Mesodermal cell (in vitro differentiated cells): ENCODE results near the gene OGFRL1.

Experiments used
- H3K27ac ChIP-seq: 2 replicates; pipeline ENCODE4 v1.7.0; 2013; ENCODE audit warnings: mild to moderate bottlenecking, low read depth, low read length, moderate library complexity; ENCODE audit not compliant: severe bottlenecking
- H3K36me3 ChIP-seq: 2 replicates; pipeline ENCODE4 v1.7.1; 2013; ENCODE audit warnings: mild to moderate bottlenecking, low read length, moderate library complexity; ENCODE audit not compliant: control insufficient read depth, insufficient read depth
- H3K4me1 ChIP-seq: one replicate; pipeline ENCODE4 v1.7.1; 2013; ENCODE audit warnings: mild to moderate bottlenecking, low read length; ENCODE audit not compliant: insufficient read depth, control insufficient read depth, poor library complexity, severe bottlenecking
- H3K4me3 ChIP-seq: 2 replicates; pipeline ENCODE4 v1.7.0; 2013; ENCODE audit warnings: low read length, control low read depth, mild to moderate bottlenecking; ENCODE audit not compliant: insufficient read depth, poor library complexity, severe bottlenecking; ENCODE audit errors: extremely low read depth
- H3K9me3 ChIP-seq: 2 replicates; pipeline ENCODE4 v1.7.1; 2013; ENCODE audit warnings: mild to moderate bottlenecking, low read length, moderate library complexity; ENCODE audit not compliant: control insufficient read depth
- WGBS, 2 experiments: methylation state at CpG; one replicate each; pipeline ENCODE4 v1.1.5; 2013; ENCODE audit warnings: missing lambda C conversion rate in 2 of 2; ENCODE audit not compliant: insufficient coverage in 2 of 2; 5-methylcytosine and 5-hydroxymethylcytosine counted together

Gene OGFRL1

GRCh38 chr6:71333697-71334096, 45.1 kb downstream of the OGFRL1 start:
- Histone ChIP-seq H3K27ac (peak overlapping the region; percentile 36), H3K4me3 (no peak overlapping the region), H3K9me3 (peaks cover 7% of the 10 kb centered on the region), H3K36me3 (no peaks in the 10 kb centered on the region), H3K4me1 (no peaks in the 10 kb centered on the region)
- 92 to 100% methylated on average over 2 of the region's 2 CpGs for WGBS, 2 experiments

GRCh38 chr6:71334768-71335167, 46.2 kb downstream of the OGFRL1 start:
- no peak overlapping the region for H3K27ac ChIP-seq
- peaks cover 7% of the 10 kb centered on the region for H3K9me3 ChIP-seq
- H3K36me3 ChIP-seq, result no peaks in the 10 kb centered on the region
- no peak overlapping the region for H3K4me3 ChIP-seq
- H3K4me1 ChIP-seq, result no peaks in the 10 kb centered on the region

GRCh38 chr6:71335544-71335943, 46.9 kb downstream of the OGFRL1 start:
- Histone ChIP-seq H3K4me1 (no peaks in the 10 kb centered on the region), H3K9me3 (peaks cover 7% of the 10 kb centered on the region), H3K27ac (no peak overlapping the region), H3K4me3 (no peak overlapping the region), H3K36me3 (no peaks in the 10 kb centered on the region)

GRCh38 chr6:71336901-71337300, 48.3 kb downstream of the OGFRL1 start:
- H3K27ac ChIP-seq, result no peak overlapping the region
- H3K36me3 ChIP-seq, result no peaks in the 10 kb centered on the region
- H3K4me1 ChIP-seq, result no peaks in the 10 kb centered on the region
- peaks cover 7% of the 10 kb centered on the region for H3K9me3 ChIP-seq
- no CpG with 5 or more reads among the region's 2 CpGs for WGBS, 2 experiments
- H3K4me3 ChIP-seq, result no peak overlapping the region

GRCh38 chr6:71338540-71339316, 50.1 kb downstream of the OGFRL1 start:
- Histone ChIP-seq H3K27ac (no peak overlapping the region), H3K4me1 (no peaks in the 10 kb centered on the region), H3K9me3 (peaks cover 7% of the 10 kb centered on the region), H3K4me3 (no peak overlapping the region), H3K36me3 (no peaks in the 10 kb centered on the region)
- 100% methylated on average over 1 of the region's 4 CpGs for WGBS, 2 experiments

GRCh38 chr6:71342772-71343171, 54.2 kb downstream of the OGFRL1 start:
- no peak overlapping the region for H3K27ac ChIP-seq
- H3K36me3 ChIP-seq, result peaks cover 3% of the 10 kb centered on the region
- H3K9me3 ChIP-seq, result no peaks in the 10 kb centered on the region
- no peak overlapping the region for H3K4me3 ChIP-seq
- H3K4me1 ChIP-seq, result no peaks in the 10 kb centered on the region
- 100% methylated on average over 1 of the region's 2 CpGs for WGBS, 2 experiments

GRCh38 chr6:71345476-71346333, 57.1 kb downstream of the OGFRL1 start:
- H3K4me1 ChIP-seq, result no peaks in the 10 kb centered on the region
- H3K9me3 ChIP-seq, result no peaks in the 10 kb centered on the region
- peaks cover 3% of the 10 kb centered on the region for H3K36me3 ChIP-seq
- H3K27ac ChIP-seq, result no peak overlapping the region
- 70 to 82% methylated on average over 1 of the region's 5 CpGs for WGBS, 2 experiments
- no peak overlapping the region for H3K4me3 ChIP-seq

GRCh38 chr6:71346334-71346694, 57.7 kb downstream of the OGFRL1 start:
- H3K36me3 ChIP-seq, result peaks cover 3% of the 10 kb centered on the region
- no peak overlapping the region for H3K27ac ChIP-seq
- no peaks in the 10 kb centered on the region for H3K9me3 ChIP-seq
- no peak overlapping the region for H3K4me3 ChIP-seq
- no peaks in the 10 kb centered on the region for H3K4me1 ChIP-seq

GRCh38 chr6:71347119-71347518, 58.5 kb downstream of the OGFRL1 start:
- no peaks in the 10 kb centered on the region for H3K4me1 ChIP-seq
- 69 to 94% methylated on average over 2 to 3 of the region's 5 CpGs for WGBS, 2 experiments
- peaks cover 3% of the 10 kb centered on the region for H3K36me3 ChIP-seq
- no peaks in the 10 kb centered on the region for H3K9me3 ChIP-seq
- H3K4me3 ChIP-seq, result no peak overlapping the region
- no peak overlapping the region for H3K27ac ChIP-seq

- WGBS, 2 experiments, result no CpG with 5 or more reads among the region's 3 CpGs
- H3K4me3 ChIP-seq, result no peak overlapping the region
Observed at GRCh38 chr6:71349395-71349794, 60.8 kb downstream of the OGFRL1 start.

GRCh38 chr6:71349976-71350615, 61.5 kb downstream of the OGFRL1 start:
- Histone ChIP-seq H3K27ac (no peak overlapping the region), H3K4me3 (no peak overlapping the region), H3K36me3 (peaks cover 3% of the 10 kb centered on the region), H3K4me1 (no peaks in the 10 kb centered on the region), H3K9me3 (no peaks in the 10 kb centered on the region)
- WGBS, 2 experiments, result 97 to 100% methylated on average over 2 to 3 of the region's 5 CpGs

More at GRCh38 chr6:71349395-71349794, 60.8 kb downstream of the OGFRL1 start:
- no peaks in the 10 kb centered on the region for H3K4me1 ChIP-seq
- H3K9me3 ChIP-seq, result no peaks in the 10 kb centered on the region
- H3K27ac ChIP-seq, result no peak overlapping the region
- peaks cover 3% of the 10 kb centered on the region for H3K36me3 ChIP-seq
